Neuronal stem cell (in vitro differentiated cells): ENCODE results near the gene CFAP43. TPM values are rescaled to one million over a fixed set of nuclear protein-coding genes. Genes with fewer than 3 reads are reported as not detected.

Experiments
- DNase-seq: peaks from one replicate; pipeline ENCODE4 v3.0.0-alpha.2; 2013; ENCODE audit warnings: low spot score
- H2AFZ ChIP-seq: one replicate; pipeline ENCODE4 v1.6.1; 2013; ENCODE audit warnings: mild to moderate bottlenecking, low read length, inconsistent platforms
- H2AK5ac ChIP-seq: 2 replicates; pipeline ENCODE4 v1.6.1; 2013; ENCODE audit warnings: low read depth, mild to moderate bottlenecking, inconsistent platforms, low read length, moderate library complexity, mixed read lengths
- H2BK120ac ChIP-seq: 2 replicates; pipeline ENCODE4 v1.6.1; 2013; ENCODE audit warnings: low read depth, mild to moderate bottlenecking, inconsistent platforms, low read length, moderate library complexity, mixed read lengths
- H2BK12ac ChIP-seq: one replicate; pipeline ENCODE4 v1.6.1; 2013; ENCODE audit warnings: low read length, inconsistent platforms
- H2BK15ac ChIP-seq: 2 replicates; pipeline ENCODE4 v1.6.1; 2013; ENCODE audit warnings: mild to moderate bottlenecking, low read length, inconsistent platforms, mixed read lengths
- H2BK5ac ChIP-seq: one replicate; pipeline ENCODE4 v1.6.1; 2013; ENCODE audit warnings: inconsistent platforms, mild to moderate bottlenecking, low read length, moderate library complexity
- H3K14ac ChIP-seq: one replicate; pipeline ENCODE4 v1.6.1; 2013; ENCODE audit warnings: low read length, inconsistent platforms
- H3K18ac ChIP-seq: 2 replicates; pipeline ENCODE4 v1.6.1; 2013; ENCODE audit warnings: low read length, inconsistent platforms
- H3K23ac ChIP-seq: 2 replicates; pipeline ENCODE4 v1.6.1; 2013; ENCODE audit warnings: low read depth, mild to moderate bottlenecking, mixed read lengths, low read length, inconsistent platforms; ENCODE audit not compliant: poor library complexity
- H3K27ac ChIP-seq: replicated peaks from 3 replicates; pipeline ENCODE4 v1.5.1; 2013; ENCODE audit warnings: low read length, inconsistent platforms
- H3K27me3 ChIP-seq, 3 experiments: 2 replicates each; pipeline ENCODE4 v1.6.1; 2013; ENCODE audit warnings: low read length in 3 of 3, mild to moderate bottlenecking in 2 of 3, inconsistent platforms in 1 of 3, low read depth in 1 of 3, mixed read lengths in 1 of 3, moderate library complexity in 1 of 3; ENCODE audit not compliant: control insufficient read depth in 3 of 3, insufficient read depth in 3 of 3
- H3K36me3 ChIP-seq, 2 donors: replicated peaks in 1 of 2; 2 replicates each; pipeline ENCODE4 v1.6.1; 2013; ENCODE audit warnings: low read length in 2 of 2; ENCODE audit not compliant: control insufficient read depth in 2 of 2, insufficient read depth in 2 of 2
- H3K4ac ChIP-seq: 2 replicates; pipeline ENCODE4 v1.6.1; 2013; ENCODE audit warnings: inconsistent platforms, mild to moderate bottlenecking, low read length, moderate library complexity
- H3K4me1 ChIP-seq, 2 donors: 1 replicate in 1 of 2; 2 replicates in 1 of 2; pipeline ENCODE4 v1.6.1; 2013; ENCODE audit warnings: low read length in 2 of 2, low read depth in 1 of 2; ENCODE audit not compliant: control insufficient read depth in 2 of 2, insufficient read depth in 1 of 2
- H3K4me2 ChIP-seq: one replicate; pipeline ENCODE4 v1.6.1; 2013; ENCODE audit warnings: mild to moderate bottlenecking, low read length, inconsistent platforms; ENCODE audit not compliant: insufficient read depth, poor library complexity, severe bottlenecking
- H3K4me3 ChIP-seq, 2 donors: 2 replicates each; pipeline ENCODE4 v1.5.1; 2013; ENCODE audit warnings: low read length in 2 of 2, mild to moderate bottlenecking in 2 of 2, inconsistent platforms in 1 of 2, moderate library complexity in 1 of 2
- H3K79me1 ChIP-seq: one replicate; pipeline ENCODE4 v1.6.1; 2013; ENCODE audit warnings: low read depth, mild to moderate bottlenecking, inconsistent platforms, low read length, moderate library complexity
- H3K9ac ChIP-seq: one replicate; pipeline ENCODE4 v1.6.1; 2013; ENCODE audit warnings: mild to moderate bottlenecking, low read depth, low read length, inconsistent platforms; ENCODE audit not compliant: poor library complexity
- H3K9me3 ChIP-seq, 2 donors: replicated peaks in 1 of 2; 2 replicates each; pipeline versions ENCODE3 to v1.6.1; 2013; ENCODE audit warnings: low read length in 2 of 2, mild to moderate bottlenecking in 2 of 2, inconsistent platforms in 1 of 2, low read depth in 1 of 2, mixed read lengths in 1 of 2, moderate library complexity in 1 of 2; ENCODE audit not compliant: control insufficient read depth in 2 of 2, insufficient read depth in 1 of 2
- H4K8ac ChIP-seq: one replicate; pipeline ENCODE4 v1.6.1; 2013; ENCODE audit warnings: low read depth, mild to moderate bottlenecking, inconsistent platforms, low read length, moderate library complexity
- H4K91ac ChIP-seq: one replicate; pipeline ENCODE4 v1.6.1; 2013; ENCODE audit warnings: low read length, low read depth, mild to moderate bottlenecking, inconsistent platforms; ENCODE audit not compliant: poor library complexity
- WGBS, 2 donors: extraction: QIAGEN DNeasy Blood & Tissue Kit; methylation state at CpG; one replicate each; pipeline ENCODE4 v1.1.7; 2013; ENCODE audit warnings: missing lambda C conversion rate in 2 of 2, mixed read lengths in 1 of 2; ENCODE audit not compliant: insufficient read length in 2 of 2, insufficient replicate concordance in 1 of 2; ENCODE audit errors: extremely low coverage in 2 of 2; 5-methylcytosine and 5-hydroxymethylcytosine counted together
- polyA plus RNA-seq, 2 experiments: library from polyadenylated mRNA; stranded (reverse); fragments of 200-250 nt; gene quantifications; one replicate each; pipeline ENCODE4 v1.2.3, GENCODE V29; 2013

CFAP43 gene
- 2.2 TPM for polyA plus RNA-seq (2013, experiment 1 of 2)
- polyA plus RNA-seq (2013, experiment 2 of 2) = 1.7 TPM

GRCh38 chr10:104231784-104232612 lies at the start of gene CFAP43:
Gene CFAP43 (minus strand): TSS chr10:104232364. CDS start chr10:104232246, 118 bp downstream.
- no peak within 1 kb of the TSS for H2BK5ac ChIP-seq
- no CpG with 5 or more reads among the region's 60 CpGs for WGBS, 2 donors
- H3K9me3 ChIP-seq = peaks cover 0 to 6% of the 10 kb centered on the region in 2 donors
- peak within 1 kb of the TSS; percentile 92 for H3K23ac ChIP-seq
- peak within 1 kb of the TSS; percentile 93 for H3K18ac ChIP-seq
- peaks cover 0 to 1% of the 10 kb centered on the region in 2 donors for H3K4me1 ChIP-seq
- H3K14ac ChIP-seq = peak within 1 kb of the TSS; percentile 87
- H2AFZ ChIP-seq = peak within 1 kb of the TSS; percentile 98
- no peak within 1 kb of the TSS for H3K27ac ChIP-seq
- no peak within 1 kb of the TSS for H2BK120ac ChIP-seq
- no peak within 1 kb of the TSS for H2AK5ac ChIP-seq
- no peaks in the 10 kb centered on the region for H3K79me1 ChIP-seq
- peak within 1 kb of the TSS; percentile 78 for H3K4me2 ChIP-seq
- peak within 1 kb of the TSS; percentile 55 for H2BK15ac ChIP-seq
- H4K8ac ChIP-seq = no peak within 1 kb of the TSS
- peak within 1 kb of the TSS; percentile 87 to 96 for H3K4me3 ChIP-seq
- no peak within 1 kb of the TSS for H3K4ac ChIP-seq
- no peaks in the 10 kb centered on the region for H3K27me3 ChIP-seq
- H2BK12ac ChIP-seq = no peak within 1 kb of the TSS
- H3K9ac ChIP-seq = peak within 1 kb of the TSS; percentile 99
- peak; percentile 91 for DNase-seq
- H3K36me3 ChIP-seq = no peaks in the 10 kb centered on the region
- no peak within 1 kb of the TSS for H4K91ac ChIP-seq

GRCh38 chr10:104281694-104282093 lies 49.5 kb upstream of the CFAP43 start:
- WGBS, 2 donors = no CpG with 5 or more reads among the region's 3 CpGs
- DNase-seq = no peak
- no peak overlapping the region for H2BK120ac ChIP-seq
- H3K4me1 ChIP-seq = no peaks in the 10 kb centered on the region
- H3K9me3 ChIP-seq = no peaks in the 10 kb centered on the region
- no peak overlapping the region for H4K91ac ChIP-seq
- H3K4me2 ChIP-seq = no peak overlapping the region
- no peak overlapping the region for H3K27ac ChIP-seq
- H3K14ac ChIP-seq = no peak overlapping the region
- H2BK15ac ChIP-seq = no peak overlapping the region
- no peaks in the 10 kb centered on the region for H3K79me1 ChIP-seq
- H2BK12ac ChIP-seq = no peak overlapping the region
- no peak overlapping the region for H3K23ac ChIP-seq
- H3K9ac ChIP-seq = no peak overlapping the region
- no peaks in the 10 kb centered on the region for H3K27me3 ChIP-seq
- H2AFZ ChIP-seq = no peak overlapping the region
- H2AK5ac ChIP-seq = no peak overlapping the region
- no peak overlapping the region for H3K18ac ChIP-seq
- no peak overlapping the region for H3K4me3 ChIP-seq
- no peak overlapping the region for H2BK5ac ChIP-seq
- no peaks in the 10 kb centered on the region for H3K36me3 ChIP-seq
- no peak overlapping the region for H4K8ac ChIP-seq
- no peak overlapping the region for H3K4ac ChIP-seq

GRCh38 chr10:104279550-104280259 lies 47.5 kb upstream of the CFAP43 start:
- Histone ChIP-seq H2AFZ (no peak overlapping the region), H3K79me1 (no peaks in the 10 kb centered on the region), H3K36me3 (no peaks in the 10 kb centered on the region), H3K4me2 (no peak overlapping the region), H3K18ac (no peak overlapping the region), H3K4me1 (peaks cover 0 to 2% of the 10 kb centered on the region in 2 donors), H2BK15ac (no peak overlapping the region), H3K4me3 (no peak overlapping the region), H2BK120ac (no peak overlapping the region), H2BK5ac (no peak overlapping the region), H3K14ac (no peak overlapping the region), H2BK12ac (no peak overlapping the region), H2AK5ac (no peak overlapping the region), H3K23ac (no peak overlapping the region), H3K9me3 (no peaks in the 10 kb centered on the region), H3K27me3 (peaks cover 0 to 8% (median 3%) of the 10 kb centered on the region in 3 experiments), H3K9ac (no peak overlapping the region), H4K91ac (no peak overlapping the region), H3K27ac (no peak overlapping the region), H3K4ac (no peak overlapping the region), H4K8ac (no peak overlapping the region)
- no CpG with 5 or more reads among the region's 3 CpGs for WGBS, 2 donors
- no peak for DNase-seq

GRCh38 chr10:104277785-104278184 lies 45.6 kb upstream of the CFAP43 start:
- Histone ChIP-seq H2AK5ac (no peak overlapping the region), H3K9me3 (no peaks in the 10 kb centered on the region), H3K4me1 (peaks cover 0 to 2% of the 10 kb centered on the region in 2 donors), H3K79me1 (no peaks in the 10 kb centered on the region), H2BK120ac (no peak overlapping the region), H3K36me3 (no peaks in the 10 kb centered on the region), H2BK15ac (no peak overlapping the region), H2BK5ac (no peak overlapping the region), H4K91ac (no peak overlapping the region), H3K4me3 (no peak overlapping the region), H3K27me3 (peaks cover 0 to 8% (median 3%) of the 10 kb centered on the region in 3 experiments), H2AFZ (no peak overlapping the region), H2BK12ac (no peak overlapping the region), H3K4me2 (no peak overlapping the region), H3K27ac (no peak overlapping the region), H3K9ac (no peak overlapping the region), H3K18ac (no peak overlapping the region), H3K14ac (no peak overlapping the region), H3K4ac (no peak overlapping the region), H4K8ac (no peak overlapping the region), H3K23ac (no peak overlapping the region)
- no CpG with 5 or more reads among the region's 2 CpGs for WGBS, 2 donors
- DNase-seq = no peak
